ENCODE results near the gene CYSTM1. TPM values are rescaled to one million over a fixed set of nuclear protein-coding genes. Genes with fewer than 3 reads are reported as not detected.

CYSTM1 gene
- total RNA-seq, 2 donors from 2014 or later, result 56.8 to 97.2 TPM

- WGBS, 2 donors, result 64 to 78% methylated on average over 3 of the region's 3 CpGs
- Histone ChIP-seq H3K27me3 (no peaks in the 10 kb centered on the region), H3K4me1 (peaks cover 43% of the 10 kb centered on the region), H3K27ac (no peak overlapping the region), H3K9me3 (no peaks in the 10 kb centered on the region), H3K4me3 (no peak overlapping the region), H3K36me3 (replicated peaks in 1 of 2; ENCODE audit: insufficient read depth in 1 of 2, low read depth in 2 of 2) (no peaks in the 10 kb centered on the region)
- TF ChIP-seq CTCF (IDR thresholded peaks at IDR 0.05), result no peak
- no peak for TF ChIP-seq POLR2A (IDR thresholded peaks at IDR 0.05)
- intact Hi-C loops (cut with DNase I), result no loop called here
- ATAC-seq, result no peak
- no peak for DNase-seq
These were observed 87.9 kb downstream of the CYSTM1 start for GRCh38 chr5:140262839-140263238.

GRCh38 chr5:140265845-140266244 lies 90.9 kb downstream of the CYSTM1 start:
- H3K27ac ChIP-seq, result peak overlapping the region in 1 of 4 donors; percentile 5
- H3K27me3 ChIP-seq, result no peaks in the 10 kb centered on the region
- intact Hi-C loops (cut with DNase I), result no loop called here
- H3K4me1 ChIP-seq, result peaks cover 42% of the 10 kb centered on the region
- H3K9me3 ChIP-seq, result no peaks in the 10 kb centered on the region
- H3K4me3 ChIP-seq, result no peak overlapping the region
- TF ChIP-seq CTCF (IDR thresholded peaks at IDR 0.05) (no peak), POLR2A (IDR thresholded peaks at IDR 0.05) (no peak)
- DNase-seq (no peak), ATAC-seq (no peak)
- H3K36me3 ChIP-seq (replicated peaks in 1 of 2; ENCODE audit: insufficient read depth in 1 of 2, low read depth in 2 of 2), result no peaks in the 10 kb centered on the region
- 80 to 87% methylated on average over 1 of the region's 1 CpG for WGBS, 2 donors

- H3K36me3 ChIP-seq (replicated peaks in 1 of 2; ENCODE audit: insufficient read depth in 1 of 2, low read depth in 2 of 2), result no peaks in the 10 kb centered on the region
- 16 to 25% methylated on average over 6 of the region's 6 CpGs for WGBS, 2 donors
- no peaks in the 10 kb centered on the region for H3K9me3 ChIP-seq
- no peak for DNase-seq
- intact Hi-C loops (cut with DNase I), result no loop called here
- no peaks in the 10 kb centered on the region for H3K27me3 ChIP-seq
- no peak overlapping the region for H3K4me3 ChIP-seq
- peak; percentile 38 for ATAC-seq
- TF ChIP-seq CTCF (IDR thresholded peaks at IDR 0.05) (no peak), POLR2A (IDR thresholded peaks at IDR 0.05) (no peak)
- H3K4me1 ChIP-seq, result peaks cover 34% of the 10 kb centered on the region
- H3K27ac ChIP-seq, result peak overlapping the region in 1 of 4 donors; percentile 5
These were observed 91.6 kb downstream of the CYSTM1 start for GRCh38 chr5:140266471-140267200.

- no peak overlapping the region for H3K27ac ChIP-seq
These were observed 92.2 kb downstream of the CYSTM1 start for GRCh38 chr5:140267201-140267540.

More at GRCh38 chr5:140267201-140267540, 92.2 kb downstream of the CYSTM1 start:
- intact Hi-C loops (cut with DNase I), result no loop called here
- no peak for ATAC-seq
- Histone ChIP-seq H3K9me3 (no peaks in the 10 kb centered on the region), H3K36me3 (replicated peaks in 1 of 2; ENCODE audit: insufficient read depth in 1 of 2, low read depth in 2 of 2) (no peaks in the 10 kb centered on the region), H3K27me3 (no peaks in the 10 kb centered on the region), H3K4me3 (no peak overlapping the region), H3K4me1 (peaks cover 29% of the 10 kb centered on the region)
- TF ChIP-seq POLR2A (IDR thresholded peaks at IDR 0.05) (no peak), CTCF (IDR thresholded peaks at IDR 0.05) (no peak)
- WGBS, 2 donors, result 47 to 48% methylated on average over 3 of the region's 3 CpGs
- DNase-seq, result no peak

All from body of pancreas (tissue), 4 donors.